ENCODE measurements around the gene JRKL. TPM values are rescaled to one million over a fixed set of nuclear protein-coding genes. Genes with fewer than 3 reads are reported as not detected.
A peak's percentile ranks its signal among the peaks of the same experiment; 100 is the strongest.

Gene JRKL
- total RNA-seq, 3 donors from 2014 or later, result 9.4 to 9.9 (median 9.8) TPM

- H3K9me3 ChIP-seq, result no peaks in the 10 kb centered on the region
- peaks cover 7% of the 10 kb centered on the region for H3K4me1 ChIP-seq (ENCODE audit: low read depth)
- intact Hi-C loops (cut with DNase I, micrococcal nuclease), result no loop called here
- ATAC-seq (no peak), DNase-seq (no peak)
- no peaks in the 10 kb centered on the region for H3K36me3 ChIP-seq (ENCODE audit: low read depth)
- H3K4me3 ChIP-seq, result no peak overlapping the region
- no peak for TF ChIP-seq CTCF (IDR thresholded peaks at IDR 0.05)
Measured at GRCh38 chr11:96385187-96385586, 4.6 kb upstream of the JRKL start.

- H3K36me3 ChIP-seq (ENCODE audit: low read depth), result no peaks in the 10 kb centered on the region
- intact Hi-C loops (cut with DNase I, micrococcal nuclease), result no loop called here
- H3K4me3 ChIP-seq, result peak overlapping the region; percentile 77
- no peaks in the 10 kb centered on the region for H3K9me3 ChIP-seq
- ATAC-seq (peak; percentile 65), DNase-seq (no peak)
- no peak for TF ChIP-seq CTCF (IDR thresholded peaks at IDR 0.05)
- H3K4me1 ChIP-seq (ENCODE audit: low read depth), result peaks cover 7% of the 10 kb centered on the region
Measured at GRCh38 chr11:96388891-96389719, 708 bp upstream of the JRKL start.

- ATAC-seq, result peak; percentile 20
- intact Hi-C loops (cut with DNase I, micrococcal nuclease), result no loop called here
Measured at GRCh38 chr11:96390488-96390792, 627 bp downstream of the JRKL start.

GRCh38 chr11:96391698-96392307 lies 2.0 kb downstream of the JRKL start:
- DNase-seq (no peak), ATAC-seq (no peak)
- TF ChIP-seq CTCF (IDR thresholded peaks at IDR 0.05), result no peak
- H3K9me3 ChIP-seq, result no peaks in the 10 kb centered on the region
- intact Hi-C loops (cut with DNase I, micrococcal nuclease), result no loop called here
- no peaks in the 10 kb centered on the region for H3K36me3 ChIP-seq (ENCODE audit: low read depth)
- no peak overlapping the region for H3K4me3 ChIP-seq
- peaks cover 7% of the 10 kb centered on the region for H3K4me1 ChIP-seq (ENCODE audit: low read depth)

More at GRCh38 chr11:96390488-96390792, 627 bp downstream of the JRKL start:
- Histone ChIP-seq H3K4me3 (peak overlapping the region; percentile 77), H3K9me3 (no peaks in the 10 kb centered on the region), H3K36me3 (ENCODE audit: low read depth) (no peaks in the 10 kb centered on the region), H3K4me1 (ENCODE audit: low read depth) (peaks cover 7% of the 10 kb centered on the region)
- TF ChIP-seq CTCF (IDR thresholded peaks at IDR 0.05), result no peak
- no peak for DNase-seq

GRCh38 chr11:96393753-96394348 lies 4.0 kb downstream of the JRKL start:
- intact Hi-C loops (cut with DNase I, micrococcal nuclease), result no loop called here

More at GRCh38 chr11:96393753-96394348, 4.0 kb downstream of the JRKL start:
- no peak for DNase-seq
- Histone ChIP-seq H3K9me3 (no peaks in the 10 kb centered on the region), H3K4me1 (ENCODE audit: low read depth) (peaks cover 2% of the 10 kb centered on the region), H3K36me3 (ENCODE audit: low read depth) (no peaks in the 10 kb centered on the region), H3K4me3 (no peak overlapping the region)
- no peak for ATAC-seq
- no peak for TF ChIP-seq CTCF (IDR thresholded peaks at IDR 0.05)
